ENCODE results near the gene TBCE.

The TBCE gene

GRCh38 chr1:235326719-235327558, 40.3 kb upstream of the TBCE start:
- TF ChIP-seq CTCF (IDR thresholded peaks at IDR 0.05; ENCODE audit: low read depth, low read length): no peak
- DNase-seq (ENCODE audit: low read depth in 2 of 2): peak; percentile 15 to 36

GRCh38 chr1:235327559-235328270, 39.5 kb upstream of the TBCE start, which contains the start of gene ARID4B:
Gene ARID4B (minus strand): TSS chr1:235328179. CDS start chr1:235326919, 1,260 bp downstream.
- no peak for TF ChIP-seq CTCF (IDR thresholded peaks at IDR 0.05; ENCODE audit: low read depth, low read length)
- peak within 1 kb of the TSS; percentile 85 to 95 for H3K4me3 ChIP-seq (replicated peaks in 1 of 2; ENCODE audit: low read depth in 2 of 2, low read length in 2 of 2)
- DNase-seq (ENCODE audit: low read depth in 2 of 2): no peak

More at GRCh38 chr1:235326719-235327558, 40.3 kb upstream of the TBCE start:
- peak overlapping the region; percentile 85 to 95 for H3K4me3 ChIP-seq (replicated peaks in 1 of 2; ENCODE audit: low read depth in 2 of 2, low read length in 2 of 2)

- DNase-seq (ENCODE audit: low read depth in 2 of 2): peak; percentile 100
- TF ChIP-seq CTCF (IDR thresholded peaks at IDR 0.05; ENCODE audit: low read depth, low read length): no peak
- H3K4me3 ChIP-seq (replicated peaks in 1 of 2; ENCODE audit: low read depth in 2 of 2, low read length in 2 of 2): peak within 1 kb of the TSS; percentile 85 to 95
Measured at GRCh38 chr1:235328271-235329138, 38.7 kb upstream of the TBCE start, which contains the start of gene GGPS1. Gene GGPS1 (plus strand): TSS chr1:235328570. CDS start chr1:235335265, 6,695 bp downstream.

GRCh38 chr1:235329139-235329902, 37.9 kb upstream of the TBCE start:
- peak; percentile 43 to 63 for DNase-seq (ENCODE audit: low read depth in 2 of 2)
- no peak for TF ChIP-seq CTCF (IDR thresholded peaks at IDR 0.05; ENCODE audit: low read depth, low read length)
- H3K4me3 ChIP-seq (replicated peaks in 1 of 2; ENCODE audit: low read depth in 2 of 2, low read length in 2 of 2): peak overlapping the region; percentile 58 to 67

GRCh38 chr1:235330918-235331285, 36.3 kb upstream of the TBCE start:
- no peak overlapping the region for H3K4me3 ChIP-seq (replicated peaks in 1 of 2; ENCODE audit: low read depth in 2 of 2, low read length in 2 of 2)
- TF ChIP-seq CTCF (IDR thresholded peaks at IDR 0.05; ENCODE audit: low read depth, low read length): no peak
- no peak for DNase-seq (ENCODE audit: low read depth in 2 of 2)
